Panc1 (cell line): ENCODE results near the gene CENPP. TPM values are rescaled to one million over a fixed set of nuclear protein-coding genes. Genes with fewer than 3 reads are reported as not detected.

Source experiments
- ATAC-seq: fragments of 200-7000 bp; cut with Tn5 transposase; 2 replicates; pipeline ENCODE4 v1.9.1; 2020; ENCODE audit warnings: mild to moderate bottlenecking, moderate library complexity
- BruUV-seq: library from RNA; stranded (reverse); fragments of 400-500 nt; replicated peaks from 2 replicates; lab custom pipeline; 2021; lab: Mats Ljungman, UMichigan
- CTCF ChIA-PET: fragments of 300-600 bp; sonication (Branson Sonifier 250); formaldehyde crosslinking; loops from one replicate; lab custom pipeline; 2022; ENCODE audit warnings: antibody characterized with exemption; lab: Charles Lee
- POLR2A ChIA-PET: fragments of 300-600 bp; sonication (Branson Sonifier 250); formaldehyde crosslinking; loops from one replicate; lab custom pipeline; 2022; ENCODE audit warnings: antibody characterized with exemption; lab: Charles Lee
- DNase-seq: peaks from one replicate; pipeline ENCODE4 v3.0.0-alpha.2; 2010; ENCODE audit warnings: low read depth, low spot score
- H3K27ac ChIP-seq: 2 replicates; pipeline ENCODE4 v1.5.1; 2011; ENCODE audit warnings: mild to moderate bottlenecking, low read length, inconsistent platforms
- H3K27me3 ChIP-seq: fragments of 200-500 bp; sonication (Bioruptor generic); 2 replicates; pipeline ENCODE4 v1.6.0; 2014; ENCODE audit warnings: low read length, inconsistent platforms; ENCODE audit not compliant: control insufficient read depth, insufficient read depth
- H3K36me3 ChIP-seq: fragments of 200-500 bp; sonication (Bioruptor generic); 2 replicates; pipeline ENCODE4 v1.5.1; 2014; ENCODE audit warnings: inconsistent platforms, mild to moderate bottlenecking, low read length, moderate library complexity; ENCODE audit not compliant: control insufficient read depth, insufficient read depth
- H3K4me1 ChIP-seq: 2 replicates; pipeline ENCODE4 v1.5.1; 2011; ENCODE audit warnings: inconsistent platforms, mild to moderate bottlenecking, low read length, moderate library complexity; ENCODE audit not compliant: control insufficient read depth, insufficient read depth
- H3K4me3 ChIP-seq, 2 experiments: 2 replicates each; pipeline ENCODE4 v1.5.1; 2011 to 2012; ENCODE audit warnings: low read depth in 2 of 2, low read length in 2 of 2, mild to moderate bottlenecking in 2 of 2, inconsistent platforms in 1 of 2, moderate library complexity in 1 of 2
- H3K9me3 ChIP-seq: fragments of 200-500 bp; sonication (Bioruptor generic); 2 replicates; pipeline ENCODE4 v1.5.1; 2014; ENCODE audit warnings: low read depth, mild to moderate bottlenecking, inconsistent platforms, low read length, moderate library complexity; ENCODE audit not compliant: control insufficient read depth, insufficient read depth
- CTCF ChIP-seq: fragments of 450-650 bp; IDR thresholded peaks from 2 replicates; pipeline ENCODE4 v1.5.1; 2017; ENCODE audit warnings: mild to moderate bottlenecking
- POLR2AphosphoS5 ChIP-seq: IDR thresholded peaks from 2 replicates; pipeline ENCODE4 v1.6.1; 2012; ENCODE audit warnings: mild to moderate bottlenecking, low read depth, low read length, moderate library complexity
- SIN3A ChIP-seq: IDR thresholded peaks from 2 replicates; pipeline ENCODE4 v1.6.1; 2012; ENCODE audit warnings: low read depth, mild to moderate bottlenecking, low read length, moderate library complexity, borderline replicate concordance; ENCODE audit not compliant: insufficient read depth
- TCF7L2 ChIP-seq: IDR thresholded peaks from 2 replicates; pipeline ENCODE4 v1.6.1; 2011; ENCODE audit warnings: mild to moderate bottlenecking, low read depth, low read length, inconsistent platforms
- in situ Hi-C: cut with HindIII; loops from 2 replicates; pipeline ENCODE4 v1.10.0; 2016; ENCODE audit warnings: low sequenced_read_pairs, low pct_unique_long_range_greater_than_20kb
- intact Hi-C: fragments of 100-400 bp; cut with micrococcal nuclease; formaldehyde crosslinking; loops from one replicate; pipeline ENCODE4 v1.10.0; 2022; ENCODE audit not compliant: unreplicated experiment
- total RNA-seq: library from RNA; stranded (reverse); gene quantifications from one replicate; pipeline ENCODE4 v1.2.1, GENCODE V29; 2021; ENCODE audit not compliant: unreplicated experiment
- TF ChIP-seq, protein P1 (sequence below), 2 experiments: IDR thresholded peaks; 2 replicates each; pipeline ENCODE4 v1.6.1; 2011 to 2012; ENCODE audit warnings: low read depth in 2 of 2, control low read depth in 1 of 2, low read length in 1 of 2, mild to moderate bottlenecking in 1 of 2, moderate library complexity in 1 of 2; ENCODE audit not compliant: insufficient read depth in 1 of 2

Gene CENPP
- total RNA-seq, 1 experiment from 2014 or later: 6.7 TPM

DNA sequence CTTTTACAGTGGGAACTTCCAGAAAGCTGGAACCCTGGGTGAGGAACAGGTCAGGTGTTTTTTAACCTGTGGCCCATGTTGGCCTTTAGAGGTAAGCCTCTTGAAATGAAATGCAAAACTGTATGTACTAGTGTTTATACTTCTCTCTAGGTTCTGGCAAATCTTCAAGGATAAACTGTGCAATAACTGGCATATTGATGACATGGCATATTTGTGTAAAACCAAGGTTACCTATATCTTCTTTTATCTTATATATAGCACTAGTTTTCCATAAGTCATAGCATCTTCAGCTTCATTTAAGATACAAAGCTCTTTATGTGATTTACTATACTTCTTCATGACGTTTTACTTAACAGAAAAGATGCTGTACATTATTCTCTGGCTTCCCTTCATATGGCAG lies 24.8 kb upstream of the CENPP start:
- ChIA-PET POLR2A (no interaction called here), CTCF (no interaction called here)
- Histone ChIP-seq H3K36me3 (peaks cover 48% of the 10 kb centered on the region), H3K4me1 (no peaks in the 10 kb centered on the region), H3K9me3 (no peaks in the 10 kb centered on the region), H3K27ac (no peak overlapping the region), H3K4me3 (no peak overlapping the region), H3K27me3 (no peaks in the 10 kb centered on the region)
- no peak for DNase-seq
- TF ChIP-seq, protein P1, sequence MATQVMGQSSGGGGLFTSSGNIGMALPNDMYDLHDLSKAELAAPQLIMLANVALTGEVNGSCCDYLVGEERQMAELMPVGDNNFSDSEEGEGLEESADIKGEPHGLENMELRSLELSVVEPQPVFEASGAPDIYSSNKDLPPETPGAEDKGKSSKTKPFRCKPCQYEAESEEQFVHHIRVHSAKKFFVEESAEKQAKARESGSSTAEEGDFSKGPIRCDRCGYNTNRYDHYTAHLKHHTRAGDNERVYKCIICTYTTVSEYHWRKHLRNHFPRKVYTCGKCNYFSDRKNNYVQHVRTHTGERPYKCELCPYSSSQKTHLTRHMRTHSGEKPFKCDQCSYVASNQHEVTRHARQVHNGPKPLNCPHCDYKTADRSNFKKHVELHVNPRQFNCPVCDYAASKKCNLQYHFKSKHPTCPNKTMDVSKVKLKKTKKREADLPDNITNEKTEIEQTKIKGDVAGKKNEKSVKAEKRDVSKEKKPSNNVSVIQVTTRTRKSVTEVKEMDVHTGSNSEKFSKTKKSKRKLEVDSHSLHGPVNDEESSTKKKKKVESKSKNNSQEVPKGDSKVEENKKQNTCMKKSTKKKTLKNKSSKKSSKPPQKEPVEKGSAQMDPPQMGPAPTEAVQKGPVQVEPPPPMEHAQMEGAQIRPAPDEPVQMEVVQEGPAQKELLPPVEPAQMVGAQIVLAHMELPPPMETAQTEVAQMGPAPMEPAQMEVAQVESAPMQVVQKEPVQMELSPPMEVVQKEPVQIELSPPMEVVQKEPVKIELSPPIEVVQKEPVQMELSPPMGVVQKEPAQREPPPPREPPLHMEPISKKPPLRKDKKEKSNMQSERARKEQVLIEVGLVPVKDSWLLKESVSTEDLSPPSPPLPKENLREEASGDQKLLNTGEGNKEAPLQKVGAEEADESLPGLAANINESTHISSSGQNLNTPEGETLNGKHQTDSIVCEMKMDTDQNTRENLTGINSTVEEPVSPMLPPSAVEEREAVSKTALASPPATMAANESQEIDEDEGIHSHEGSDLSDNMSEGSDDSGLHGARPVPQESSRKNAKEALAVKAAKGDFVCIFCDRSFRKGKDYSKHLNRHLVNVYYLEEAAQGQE (IDR thresholded peaks at IDR 0.05; ENCODE audit: insufficient read depth in 1 of 2, low read depth in 2 of 2, low read length in 1 of 2): no peak
- no peak for TF ChIP-seq SIN3A
- no peak for TF ChIP-seq POLR2AphosphoS5
- no peak for TF ChIP-seq CTCF
- TF ChIP-seq TCF7L2: no peak
- intact Hi-C loops (no loop called here), in situ Hi-C loops (no loop called here)
- ATAC-seq: no peak
- no TSS peak for BruUV-seq

DNA sequence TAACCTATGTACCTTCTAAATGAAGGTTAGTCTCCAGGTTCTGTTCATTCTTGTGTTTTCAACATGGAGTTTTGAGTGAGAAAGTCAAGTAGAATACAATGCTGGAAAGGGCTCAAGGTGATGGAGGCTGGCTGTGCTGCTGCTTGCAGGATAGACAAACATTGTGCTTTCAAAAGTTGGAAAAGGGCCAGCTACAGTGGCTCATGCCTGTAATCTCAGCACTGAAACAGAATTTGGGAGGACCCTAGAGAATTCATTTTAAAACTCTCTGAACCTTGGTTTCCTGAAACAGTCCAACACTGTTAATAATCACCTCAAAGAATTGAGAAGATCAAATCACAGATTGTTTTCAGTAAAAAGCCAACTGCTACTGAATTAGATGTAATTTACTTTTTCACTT lies 16.9 kb upstream of the CENPP start:
- no peaks in the 10 kb centered on the region for H3K9me3 ChIP-seq
- BruUV-seq: no TSS peak
- ATAC-seq (no peak), DNase-seq (no peak)
- no peaks in the 10 kb centered on the region for H3K27me3 ChIP-seq
- TF ChIP-seq CTCF (no peak), POLR2AphosphoS5 (no peak), TCF7L2 (no peak), SIN3A (no peak)
- TF ChIP-seq, protein P1 (IDR thresholded peaks at IDR 0.05; ENCODE audit: insufficient read depth in 1 of 2, low read depth in 2 of 2, low read length in 1 of 2): no peak
- POLR2A ChIA-PET: no interaction called here
- H3K36me3 ChIP-seq: peaks cover 42% of the 10 kb centered on the region
- in situ Hi-C loops (no loop called here), intact Hi-C loops (no loop called here)
- CTCF ChIA-PET: no interaction called here
- H3K4me3 ChIP-seq: no peak overlapping the region
- no peaks in the 10 kb centered on the region for H3K4me1 ChIP-seq
- H3K27ac ChIP-seq: no peak overlapping the region
